ENCODE results near the gene FAM177A1. TPM values are rescaled to one million over a fixed set of nuclear protein-coding genes. Genes with fewer than 3 reads are reported as not detected.
A peak's percentile ranks its signal among the peaks of the same experiment; 100 is the strongest.

The FAM177A1 gene
- total and polyA plus RNA-seq, 2 of the 13 experiments (the other 11 are each of a cell fraction or from before 2014, with no cell fraction given): 72.9 to 119 TPM

DNA sequence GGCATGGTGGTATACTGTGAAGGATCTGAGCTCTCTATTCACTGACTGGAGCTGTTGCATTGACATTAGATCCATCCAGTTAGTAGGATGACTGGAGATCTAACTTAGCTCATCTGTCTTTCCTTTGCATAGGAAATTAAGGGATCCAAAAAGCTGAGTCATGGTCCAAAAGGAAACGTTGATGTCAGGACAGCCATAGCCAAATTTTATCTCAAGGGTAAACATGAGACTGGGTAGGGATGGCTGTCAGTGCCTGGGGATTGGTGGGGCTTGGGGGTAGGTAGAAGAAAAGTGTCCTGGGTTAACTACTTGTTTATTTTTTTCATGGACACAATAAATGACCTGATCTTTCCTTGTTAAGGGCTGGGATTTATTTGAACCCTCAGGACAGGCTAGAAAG lies 4.6 kb downstream of the FAM177A1 start (continued):
- TF ChIP-seq MAFK (conservative IDR thresholded peaks at IDR 0.05 in 1 of 2, IDR thresholded peaks at IDR 0.05 in 1 of 2; ENCODE audit: low read length in 2 of 2): peak; percentile 87 to 96
- TF ChIP-seq HNRNPK (IDR thresholded peaks at IDR 0.05; ENCODE audit: low read depth, low read length, poor library complexity, severe bottlenecking): no peak
- TF ChIP-seq ZNF335 (CRISPR knock-in tag; IDR thresholded peaks at IDR 0.05): 0 out of 2 replicates have a peak, but pooled peaks have one; percentile 52
- TF ChIP-seq EP300 (IDR thresholded peaks at IDR 0.05; ENCODE audit: low read depth in 2 of 2, low read length in 2 of 2): peak in 1 of 2 experiments; percentile 65; a peak in 1 of 4 replicates
- TF ChIP-seq EP300 (CRISPR knock-in tag; IDR thresholded peaks at IDR 0.05; ENCODE audit: borderline replicate concordance): peak; percentile 56; the same call in 1 of the 2 replicates
- TF ChIP-seq JDP2 (CRISPR knock-in tag; IDR thresholded peaks at IDR 0.05; ENCODE audit: borderline replicate concordance): no peak
- TF ChIP-seq, protein P1, sequence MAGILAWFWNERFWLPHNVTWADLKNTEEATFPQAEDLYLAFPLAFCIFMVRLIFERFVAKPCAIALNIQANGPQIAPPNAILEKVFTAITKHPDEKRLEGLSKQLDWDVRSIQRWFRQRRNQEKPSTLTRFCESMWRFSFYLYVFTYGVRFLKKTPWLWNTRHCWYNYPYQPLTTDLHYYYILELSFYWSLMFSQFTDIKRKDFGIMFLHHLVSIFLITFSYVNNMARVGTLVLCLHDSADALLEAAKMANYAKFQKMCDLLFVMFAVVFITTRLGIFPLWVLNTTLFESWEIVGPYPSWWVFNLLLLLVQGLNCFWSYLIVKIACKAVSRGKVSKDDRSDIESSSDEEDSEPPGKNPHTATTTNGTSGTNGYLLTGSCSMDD (CRISPR knock-in tag; IDR thresholded peaks at IDR 0.05): no peak
- no peak for TF ChIP-seq ZBTB3 (CRISPR knock-in tag; IDR thresholded peaks at IDR 0.05; ENCODE audit: borderline replicate concordance, low read depth)
- no peak for TF ChIP-seq ZNF382 (CRISPR knock-in tag; IDR thresholded peaks at IDR 0.05; ENCODE audit: borderline replicate concordance)
- TF ChIP-seq KAT7 (CRISPR knock-in tag; IDR thresholded peaks at IDR 0.05; ENCODE audit: borderline replicate concordance): no peak
- no peak for TF ChIP-seq HMG20A (CRISPR knock-in tag; IDR thresholded peaks at IDR 0.05; ENCODE audit: borderline replicate concordance)
- no peak for TF ChIP-seq PLRG1 (conservative IDR thresholded peaks at IDR 0.05)
- TF ChIP-seq ZFY (CRISPR knock-in tag; IDR thresholded peaks at IDR 0.05): no peak
- no peak for TF ChIP-seq PAWR (CRISPR knock-in tag; IDR thresholded peaks at IDR 0.05; ENCODE audit: borderline replicate concordance)
- no peak for TF ChIP-seq DR1 (CRISPR knock-in tag; IDR thresholded peaks at IDR 0.05)
- no peak for TF ChIP-seq IKZF4 (CRISPR knock-in tag; IDR thresholded peaks at IDR 0.05; ENCODE audit: borderline replicate concordance, low read depth, not compliant biosample characterization)
- no peak for TF ChIP-seq TOE1 (CRISPR knock-in tag; IDR thresholded peaks at IDR 0.05)
- no peak for TF ChIP-seq IKZF1 (IDR thresholded peaks at IDR 0.05)
- TF ChIP-seq ELF4 (CRISPR knock-in tag; IDR thresholded peaks at IDR 0.05; ENCODE audit: borderline replicate concordance): no peak
- no peak for TF ChIP-seq RARG (CRISPR knock-in tag; IDR thresholded peaks at IDR 0.05; ENCODE audit: low read depth)
- no peak for TF ChIP-seq ZNF451 (CRISPR knock-in tag; IDR thresholded peaks at IDR 0.05)
- TF ChIP-seq ESRRA (CRISPR knock-in tag; IDR thresholded peaks at IDR 0.05; ENCODE audit: low read depth): no peak
- TF ChIP-seq, protein P2, sequence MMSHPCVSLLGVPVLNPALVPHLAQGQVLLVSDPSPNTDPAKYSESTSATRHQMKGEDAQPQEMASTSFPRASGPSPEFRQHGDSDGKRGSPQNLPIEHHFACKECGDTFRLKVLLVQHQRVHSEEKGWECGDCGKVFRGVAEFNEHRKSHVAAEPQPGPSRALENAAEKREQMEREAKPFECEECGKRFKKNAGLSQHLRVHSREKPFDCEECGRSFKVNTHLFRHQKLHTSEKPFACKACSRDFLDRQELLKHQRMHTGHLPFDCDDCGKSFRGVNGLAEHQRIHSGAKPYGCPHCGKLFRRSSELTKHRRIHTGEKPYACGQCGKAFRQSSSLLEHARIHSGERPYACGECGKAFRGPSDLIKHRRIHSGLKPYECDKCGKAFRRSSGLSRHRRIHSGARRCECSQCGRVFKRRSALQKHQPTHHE (CRISPR knock-in tag; IDR thresholded peaks at IDR 0.05; ENCODE audit: borderline replicate concordance): no peak
- TF ChIP-seq, protein P3, sequence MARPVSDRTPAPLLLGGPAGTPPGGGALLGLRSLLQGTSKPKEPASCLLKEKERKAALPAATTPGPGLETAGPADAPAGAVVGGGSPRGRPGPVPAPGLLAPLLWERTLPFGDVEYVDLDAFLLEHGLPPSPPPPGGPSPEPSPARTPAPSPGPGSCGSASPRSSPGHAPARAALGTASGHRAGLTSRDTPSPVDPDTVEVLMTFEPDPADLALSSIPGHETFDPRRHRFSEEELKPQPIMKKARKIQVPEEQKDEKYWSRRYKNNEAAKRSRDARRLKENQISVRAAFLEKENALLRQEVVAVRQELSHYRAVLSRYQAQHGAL (CRISPR knock-in tag; IDR thresholded peaks at IDR 0.05; ENCODE audit: not compliant biosample characterization): no peak
- TF ChIP-seq, protein P4, sequence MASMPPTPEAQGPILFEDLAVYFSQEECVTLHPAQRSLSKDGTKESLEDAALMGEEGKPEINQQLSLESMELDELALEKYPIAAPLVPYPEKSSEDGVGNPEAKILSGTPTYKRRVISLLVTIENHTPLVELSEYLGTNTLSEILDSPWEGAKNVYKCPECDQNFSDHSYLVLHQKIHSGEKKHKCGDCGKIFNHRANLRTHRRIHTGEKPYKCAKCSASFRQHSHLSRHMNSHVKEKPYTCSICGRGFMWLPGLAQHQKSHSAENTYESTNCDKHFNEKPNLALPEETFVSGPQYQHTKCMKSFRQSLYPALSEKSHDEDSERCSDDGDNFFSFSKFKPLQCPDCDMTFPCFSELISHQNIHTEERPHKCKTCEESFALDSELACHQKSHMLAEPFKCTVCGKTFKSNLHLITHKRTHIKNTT (CRISPR knock-in tag; IDR thresholded peaks at IDR 0.05): no peak
- no peak for TF ChIP-seq KLF15 (CRISPR knock-in tag; IDR thresholded peaks at IDR 0.05; ENCODE audit: borderline replicate concordance)
- TF ChIP-seq ZKSCAN8 (CRISPR knock-in tag; IDR thresholded peaks at IDR 0.05; ENCODE audit: borderline replicate concordance): no peak
